HepG2 (cell line): ENCODE results near the gene MBTD1. TPM values are rescaled to one million over a fixed set of nuclear protein-coding genes. Genes with fewer than 3 reads are reported as not detected.

Source experiments
- BRCA1 ChIP-seq: sonication (generic); formaldehyde crosslinking; IDR thresholded peaks from 2 replicates; pipeline ENCODE4 v1.4.0; 2020; ENCODE audit warnings: missing genetic modification reagents
- ETV5 ChIP-seq: IDR thresholded peaks from 2 replicates; pipeline ENCODE4 v1.6.1; 2018; ENCODE audit warnings: missing biosample characterization, missing genetic modification reagents, inconsistent platforms, borderline replicate concordance
- FLYWCH1 ChIP-seq: sonication (generic); formaldehyde crosslinking; IDR thresholded peaks from 2 replicates; pipeline ENCODE4 v1.8.1; 2023; ENCODE audit warnings: mild to moderate bottlenecking, missing genetic modification reagents
- GABPB1 ChIP-seq: IDR thresholded peaks from 2 replicates; pipeline ENCODE4 v1.6.1; 2016; ENCODE audit warnings: mild to moderate bottlenecking, missing genetic modification reagents, moderate library complexity, missing compliant biosample characterization
- GFI1 ChIP-seq: sonication (generic); formaldehyde crosslinking; IDR thresholded peaks from 2 replicates; pipeline ENCODE4 v1.5.0; 2020; ENCODE audit warnings: missing genetic modification reagents, mild to moderate bottlenecking, borderline replicate concordance
- JUND ChIP-seq: sonication (generic); formaldehyde crosslinking; IDR thresholded peaks from 2 replicates; pipeline ENCODE4 v1.8.0; 2022; ENCODE audit warnings: mild to moderate bottlenecking, missing genetic modification reagents
- KAT2B ChIP-seq: fragments of 150-350 bp; IDR thresholded peaks from 2 replicates; pipeline ENCODE4 v1.6.1; 2014; ENCODE audit warnings: low read depth, low read length, borderline replicate concordance
- MED13 ChIP-seq: sonication (generic); formaldehyde crosslinking; IDR thresholded peaks from 2 replicates; pipeline ENCODE4 v1.5.0; 2020; ENCODE audit warnings: missing genetic modification reagents
- PHB2 ChIP-seq: fragments of 450-650 bp; IDR thresholded peaks from 2 replicates; pipeline ENCODE4 v1.6.1; 2018; ENCODE audit not compliant: partially characterized antibody
- PHF8 ChIP-seq: sonication (generic); formaldehyde crosslinking; IDR thresholded peaks from 2 replicates; pipeline ENCODE4 v1.5.0; 2020; ENCODE audit warnings: missing genetic modification reagents
- ZFP41 ChIP-seq: sonication (generic); formaldehyde crosslinking; IDR thresholded peaks from 2 replicates; pipeline ENCODE4 v1.4.0; 2020; ENCODE audit warnings: mild to moderate bottlenecking, missing genetic modification reagents, borderline replicate concordance
- ZNF530 ChIP-seq: sonication (generic); formaldehyde crosslinking; IDR thresholded peaks from 2 replicates; pipeline ENCODE4 v1.5.0; 2020; ENCODE audit warnings: low read depth, mild to moderate bottlenecking, missing genetic modification reagents
- ZNF75D ChIP-seq: sonication (generic); formaldehyde crosslinking; IDR thresholded peaks from 2 replicates; pipeline ENCODE4 v1.8.1; 2023; ENCODE audit warnings: missing genetic modification reagents, mild to moderate bottlenecking, borderline replicate concordance
- ZNF788 ChIP-seq: sonication (generic); formaldehyde crosslinking; IDR thresholded peaks from 2 replicates; pipeline ENCODE4 v1.5.0; 2020; ENCODE audit warnings: mild to moderate bottlenecking, missing genetic modification reagents, borderline replicate concordance
- polyA plus RNA-seq, 8 experiments: library from polyadenylated mRNA; depleted of rRNA in 3 of 8; stranded (reverse) in 7 of 8; unstranded in 1 of 8; fragments of >200 nt; fragmentation: Illumina TruSeq in 4 of 8; extraction: Trizol in 4 of 8; gene quantifications; 2 replicates each; pipeline versions ENCODE4 v1.2.1 to v1.2.3, GENCODE V29; 2011 to 2016; ENCODE audit warnings: low read depth in 4 of 8, missing spikeins in 1 of 8, mixed read lengths in 1 of 8; ENCODE audit not compliant: insufficient read depth in 1 of 8
- total RNA-seq, 5 experiments: library from RNA; depleted of rRNA; stranded (reverse); fragments of >200 nt; fragmentation: Illumina TruSeq; extraction: Trizol; gene quantifications; 2 replicates each; pipeline ENCODE4 v1.2.3, GENCODE V29; 2016; ENCODE audit warnings: low read depth in 1 of 5
- TF ChIP-seq, protein P1 (sequence below): sonication (generic); formaldehyde crosslinking; IDR thresholded peaks from 2 replicates; pipeline ENCODE4 v1.4.0; 2020; ENCODE audit warnings: missing genetic modification reagents, borderline replicate concordance
- TF ChIP-seq, protein P2 (sequence below): sonication (generic); formaldehyde crosslinking; IDR thresholded peaks from 2 replicates; pipeline ENCODE4 v1.5.1; 2020; ENCODE audit warnings: missing genetic modification reagents, mild to moderate bottlenecking, borderline replicate concordance
- TF ChIP-seq, protein P3 (sequence below): IDR thresholded peaks from 2 replicates; pipeline ENCODE4 v1.6.1; 2016; ENCODE audit warnings: mild to moderate bottlenecking
- TF ChIP-seq, protein P4 (sequence below): sonication (generic); formaldehyde crosslinking; IDR thresholded peaks from 2 replicates; pipeline ENCODE4 v1.4.0; 2020; ENCODE audit warnings: mild to moderate bottlenecking, missing genetic modification reagents
- TF ChIP-seq, protein P5 (sequence below): sonication (generic); formaldehyde crosslinking; IDR thresholded peaks from 2 replicates; pipeline ENCODE4 v1.8.1; 2023; ENCODE audit warnings: mild to moderate bottlenecking, missing genetic modification reagents

MBTD1 gene
- total and polyA plus RNA-seq, 2 of the 13 experiments (the other 11 are each of a cell fraction or from before 2014, with no cell fraction given) = 20.9 TPM

DNA sequence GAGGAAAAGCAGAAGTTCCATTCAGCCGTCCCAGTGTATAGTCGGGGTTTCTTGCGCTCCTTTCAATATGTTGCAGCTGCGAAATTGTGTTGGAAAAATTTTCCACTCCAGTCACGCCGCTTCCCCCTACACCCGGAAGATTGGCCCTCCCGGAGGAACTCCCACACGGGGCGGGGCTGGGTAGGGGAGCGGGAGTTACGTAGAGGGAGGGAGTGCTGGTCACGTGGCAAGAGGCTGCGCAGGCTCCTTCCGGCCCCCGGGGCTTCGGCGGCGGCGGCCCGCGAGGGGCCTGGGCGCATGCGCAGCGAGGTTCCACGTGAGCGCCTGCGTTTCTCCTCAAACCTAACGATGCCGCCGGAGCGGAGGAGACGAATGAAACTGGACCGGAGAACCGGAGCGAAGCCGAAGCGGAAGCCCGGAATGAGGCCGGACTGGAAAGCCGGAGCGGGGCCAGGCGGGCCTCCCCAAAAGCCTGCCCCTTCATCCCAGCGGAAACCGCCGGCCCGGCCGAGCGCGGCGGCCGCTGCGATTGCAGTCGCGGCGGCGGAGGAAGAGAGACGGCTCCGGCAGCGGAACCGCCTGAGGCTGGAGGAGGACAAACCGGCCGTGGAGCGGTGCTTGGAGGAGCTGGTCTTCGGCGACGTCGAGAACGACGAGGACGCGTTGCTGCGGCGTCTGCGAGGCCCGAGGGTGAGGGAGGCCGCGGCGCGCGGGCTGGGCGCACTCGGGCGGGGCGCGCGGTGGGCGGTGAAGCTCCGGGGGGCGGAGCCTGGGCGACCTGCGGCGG is 581 bp upstream of the MBTD1 start, which contains the start of gene UTP18 (continued):
- TF ChIP-seq, protein P1, sequence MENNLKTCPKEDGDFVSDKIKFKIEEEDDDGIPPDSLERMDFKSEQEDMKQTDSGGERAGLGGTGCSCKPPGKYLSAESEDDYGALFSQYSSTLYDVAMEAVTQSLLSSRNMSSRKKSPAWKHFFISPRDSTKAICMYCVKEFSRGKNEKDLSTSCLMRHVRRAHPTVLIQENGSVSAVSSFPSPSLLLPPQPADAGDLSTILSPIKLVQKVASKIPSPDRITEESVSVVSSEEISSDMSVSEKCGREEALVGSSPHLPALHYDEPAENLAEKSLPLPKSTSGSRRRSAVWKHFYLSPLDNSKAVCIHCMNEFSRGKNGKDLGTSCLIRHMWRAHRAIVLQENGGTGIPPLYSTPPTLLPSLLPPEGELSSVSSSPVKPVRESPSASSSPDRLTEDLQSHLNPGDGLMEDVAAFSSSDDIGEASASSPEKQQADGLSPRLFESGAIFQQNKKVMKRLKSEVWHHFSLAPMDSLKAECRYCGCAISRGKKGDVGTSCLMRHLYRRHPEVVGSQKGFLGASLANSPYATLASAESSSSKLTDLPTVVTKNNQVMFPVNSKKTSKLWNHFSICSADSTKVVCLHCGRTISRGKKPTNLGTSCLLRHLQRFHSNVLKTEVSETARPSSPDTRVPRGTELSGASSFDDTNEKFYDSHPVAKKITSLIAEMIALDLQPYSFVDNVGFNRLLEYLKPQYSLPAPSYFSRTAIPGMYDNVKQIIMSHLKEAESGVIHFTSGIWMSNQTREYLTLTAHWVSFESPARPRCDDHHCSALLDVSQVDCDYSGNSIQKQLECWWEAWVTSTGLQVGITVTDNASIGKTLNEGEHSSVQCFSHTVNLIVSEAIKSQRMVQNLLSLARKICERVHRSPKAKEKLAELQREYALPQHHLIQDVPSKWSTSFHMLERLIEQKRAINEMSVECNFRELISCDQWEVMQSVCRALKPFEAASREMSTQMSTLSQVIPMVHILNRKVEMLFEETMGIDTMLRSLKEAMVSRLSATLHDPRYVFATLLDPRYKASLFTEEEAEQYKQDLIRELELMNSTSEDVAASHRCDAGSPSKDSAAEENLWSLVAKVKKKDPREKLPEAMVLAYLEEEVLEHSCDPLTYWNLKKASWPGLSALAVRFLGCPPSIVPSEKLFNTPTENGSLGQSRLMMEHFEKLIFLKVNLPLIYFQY = peak; percentile 59
- TF ChIP-seq FLYWCH1 (CRISPR knock-in tag) = 0 out of 2 replicates have a peak, but pooled peaks have one; percentile 65
- TF ChIP-seq ZNF75D (CRISPR knock-in tag) = no peak; the same call in 1 of the 2 replicates
- peak; percentile 90 for TF ChIP-seq ZFP41 (CRISPR knock-in tag)
- TF ChIP-seq, protein P2, sequence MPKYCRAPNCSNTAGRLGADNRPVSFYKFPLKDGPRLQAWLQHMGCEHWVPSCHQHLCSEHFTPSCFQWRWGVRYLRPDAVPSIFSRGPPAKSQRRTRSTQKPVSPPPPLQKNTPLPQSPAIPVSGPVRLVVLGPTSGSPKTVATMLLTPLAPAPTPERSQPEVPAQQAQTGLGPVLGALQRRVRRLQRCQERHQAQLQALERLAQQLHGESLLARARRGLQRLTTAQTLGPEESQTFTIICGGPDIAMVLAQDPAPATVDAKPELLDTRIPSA (CRISPR knock-in tag) = 0 out of 2 replicates have a peak, but pooled peaks have one; percentile 21
- no peak for TF ChIP-seq JUND
- peak; percentile 93 for TF ChIP-seq GABPB1
- TF ChIP-seq PHF8 (CRISPR knock-in tag) = peak; percentile 98
- TF ChIP-seq ZNF530 (CRISPR knock-in tag) = no peak
- peak; percentile 52 for TF ChIP-seq GFI1 (CRISPR knock-in tag)
- TF ChIP-seq, protein P3, sequence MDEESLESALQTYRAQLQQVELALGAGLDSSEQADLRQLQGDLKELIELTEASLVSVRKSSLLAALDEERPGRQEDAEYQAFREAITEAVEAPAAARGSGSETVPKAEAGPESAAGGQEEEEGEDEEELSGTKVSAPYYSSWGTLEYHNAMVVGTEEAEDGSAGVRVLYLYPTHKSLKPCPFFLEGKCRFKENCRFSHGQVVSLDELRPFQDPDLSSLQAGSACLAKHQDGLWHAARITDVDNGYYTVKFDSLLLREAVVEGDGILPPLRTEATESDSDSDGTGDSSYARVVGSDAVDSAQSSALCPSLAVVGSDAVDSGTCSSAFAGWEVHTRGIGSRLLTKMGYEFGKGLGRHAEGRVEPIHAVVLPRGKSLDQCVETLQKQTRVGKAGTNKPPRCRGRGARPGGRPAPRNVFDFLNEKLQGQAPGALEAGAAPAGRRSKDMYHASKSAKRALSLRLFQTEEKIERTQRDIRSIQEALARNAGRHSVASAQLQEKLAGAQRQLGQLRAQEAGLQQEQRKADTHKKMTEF (CRISPR knock-in tag) = peak; percentile 96
- TF ChIP-seq MED13 (CRISPR knock-in tag) = peak; percentile 85
- TF ChIP-seq BRCA1 (CRISPR knock-in tag) = peak; percentile 67; the same call in 1 of the 2 replicates
- TF ChIP-seq KAT2B = no peak
- no peak for TF ChIP-seq PHB2
- peak; percentile 93 for TF ChIP-seq ZNF788 (CRISPR knock-in tag)
- peak; percentile 97 for TF ChIP-seq ETV5 (CRISPR knock-in tag)
- TF ChIP-seq, protein P4, sequence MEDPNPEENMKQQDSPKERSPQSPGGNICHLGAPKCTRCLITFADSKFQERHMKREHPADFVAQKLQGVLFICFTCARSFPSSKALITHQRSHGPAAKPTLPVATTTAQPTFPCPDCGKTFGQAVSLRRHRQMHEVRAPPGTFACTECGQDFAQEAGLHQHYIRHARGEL (CRISPR knock-in tag) = peak; percentile 90; the same call in 1 of the 2 replicates
- TF ChIP-seq, protein P5, sequence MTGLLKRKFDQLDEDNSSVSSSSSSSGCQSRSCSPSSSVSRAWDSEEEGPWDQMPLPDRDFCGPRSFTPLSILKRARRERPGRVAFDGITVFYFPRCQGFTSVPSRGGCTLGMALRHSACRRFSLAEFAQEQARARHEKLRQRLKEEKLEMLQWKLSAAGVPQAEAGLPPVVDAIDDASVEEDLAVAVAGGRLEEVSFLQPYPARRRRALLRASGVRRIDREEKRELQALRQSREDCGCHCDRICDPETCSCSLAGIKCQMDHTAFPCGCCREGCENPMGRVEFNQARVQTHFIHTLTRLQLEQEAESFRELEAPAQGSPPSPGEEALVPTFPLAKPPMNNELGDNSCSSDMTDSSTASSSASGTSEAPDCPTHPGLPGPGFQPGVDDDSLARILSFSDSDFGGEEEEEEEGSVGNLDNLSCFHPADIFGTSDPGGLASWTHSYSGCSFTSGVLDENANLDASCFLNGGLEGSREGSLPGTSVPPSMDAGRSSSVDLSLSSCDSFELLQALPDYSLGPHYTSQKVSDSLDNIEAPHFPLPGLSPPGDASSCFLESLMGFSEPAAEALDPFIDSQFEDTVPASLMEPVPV = peak; percentile 91
